GM12891 (cell line): ENCODE data around the gene F5.
A peak's percentile ranks its signal among the peaks of the same experiment; 100 is the strongest.

Experiments used
- DNase-seq: peaks from one replicate; pipeline ENCODE4 v3.0.0; 2011; ENCODE audit warnings: low spot score; ENCODE audit not compliant: insufficient read length
- FAIRE-seq: peaks from 2 replicates; lab custom pipeline; 2011; peaks lifted over from hg19 to GRCh38; lab: Jason Lieb, UNC
- PAX5 ChIP-seq: IDR thresholded peaks from 2 replicates; pipeline ENCODE4 v1.6.1; 2011; ENCODE audit warnings: low read length, moderate library complexity, mild to moderate bottlenecking; ENCODE audit not compliant: insufficient read depth, severe bottlenecking
- POLR2A ChIP-seq: IDR thresholded peaks from 2 replicates; pipeline ENCODE4 v1.6.1; 2011; ENCODE audit warnings: low read depth, low read length, control low read depth
- POLR2AphosphoS5 ChIP-seq: IDR thresholded peaks from 2 replicates; pipeline ENCODE4 v1.6.1; 2011; ENCODE audit warnings: low read depth, low read length, control low read depth
- POU2F2 ChIP-seq: IDR thresholded peaks from 2 replicates; pipeline ENCODE4 v1.6.1; 2011; ENCODE audit warnings: low read depth, mild to moderate bottlenecking, control low read depth, low read length, moderate library complexity
- SPI1 ChIP-seq: IDR thresholded peaks from 2 replicates; pipeline ENCODE4 v1.6.1; 2011; ENCODE audit warnings: low read depth, low read length, control low read depth
- TAF1 ChIP-seq: IDR thresholded peaks from 2 replicates; pipeline ENCODE4 v1.6.1; 2011; ENCODE audit warnings: low read depth, low read length, control low read depth

F5 gene

GRCh38 chr1:169618367-169618766 lies 32.1 kb upstream of the F5 start:
- FAIRE-seq (no peak), DNase-seq (no peak)
- TF ChIP-seq POU2F2 = no peak
- no peak for TF ChIP-seq SPI1
- no peak for TF ChIP-seq TAF1
- TF ChIP-seq POLR2AphosphoS5 = no peak

- FAIRE-seq = no peak
- DNase-seq = no peak
- no peak for TF ChIP-seq PAX5
- no peak for TF ChIP-seq POLR2A
- no peak for TF ChIP-seq POLR2AphosphoS5
- TF ChIP-seq POU2F2 = no peak
- no peak for TF ChIP-seq TAF1
- TF ChIP-seq SPI1 = no peak
Measured at GRCh38 chr1:169615803-169616202, 29.5 kb upstream of the F5 start.

- no peak for DNase-seq
- TF ChIP-seq POLR2A (no peak), POU2F2 (no peak), PAX5 (no peak), SPI1 (no peak), POLR2AphosphoS5 (no peak), TAF1 (no peak)
- no peak for FAIRE-seq
Measured at GRCh38 chr1:169610858-169611257, 24.6 kb upstream of the F5 start.

- TF ChIP-seq TAF1 = no peak
- no peak for TF ChIP-seq POU2F2
- no peak for TF ChIP-seq POLR2A
- no peak for TF ChIP-seq SPI1
- no peak for TF ChIP-seq POLR2AphosphoS5
- TF ChIP-seq PAX5 = no peak
- FAIRE-seq = no peak
- DNase-seq = no peak
Measured at GRCh38 chr1:169610108-169610507, 23.8 kb upstream of the F5 start.

GRCh38 chr1:169608226-169608625 lies 21.9 kb upstream of the F5 start:
- TF ChIP-seq POLR2A (no peak), POLR2AphosphoS5 (no peak), TAF1 (no peak), SPI1 (no peak), PAX5 (no peak), POU2F2 (no peak)
- DNase-seq (no peak), FAIRE-seq (no peak)

GRCh38 chr1:169604781-169605560 lies 18.7 kb upstream of the F5 start:
- no peak for TF ChIP-seq POLR2A
- TF ChIP-seq SPI1 = no peak
- TF ChIP-seq PAX5 = no peak
- TF ChIP-seq POU2F2 = no peak
- no peak for TF ChIP-seq TAF1
- TF ChIP-seq POLR2AphosphoS5 = no peak
- no peak for DNase-seq
- FAIRE-seq = peak; percentile 82

- FAIRE-seq (peak; percentile 38), DNase-seq (no peak)
- TF ChIP-seq POLR2A (no peak), SPI1 (no peak), POU2F2 (no peak), POLR2AphosphoS5 (no peak), PAX5 (no peak)
Measured at GRCh38 chr1:169601096-169601881, 15.0 kb upstream of the F5 start.

GRCh38 chr1:169595764-169596711 lies 9.8 kb upstream of the F5 start:
- DNase-seq (no peak), FAIRE-seq (peak; percentile 89)
- TF ChIP-seq SPI1 = no peak
- no peak for TF ChIP-seq TAF1
- no peak for TF ChIP-seq POLR2AphosphoS5
- no peak for TF ChIP-seq POLR2A
- no peak for TF ChIP-seq POU2F2
- no peak for TF ChIP-seq PAX5

- peak; percentile 75 for FAIRE-seq
Measured at GRCh38 chr1:169594391-169594790, 8.1 kb upstream of the F5 start.

More at GRCh38 chr1:169594391-169594790, 8.1 kb upstream of the F5 start:
- DNase-seq = no peak
- no peak for TF ChIP-seq PAX5
- no peak for TF ChIP-seq POLR2A
- no peak for TF ChIP-seq POU2F2
- TF ChIP-seq POLR2AphosphoS5 = no peak
- no peak for TF ChIP-seq TAF1
- TF ChIP-seq SPI1 = no peak
